Measurements from ENCODE around the gene UIMC1.
"Not testable (repeated sequence)": the region's sequence is repeated elsewhere in the genome, so short reads cannot be mapped to it uniquely, and the experiment has no call there.

Gene UIMC1

DNA sequence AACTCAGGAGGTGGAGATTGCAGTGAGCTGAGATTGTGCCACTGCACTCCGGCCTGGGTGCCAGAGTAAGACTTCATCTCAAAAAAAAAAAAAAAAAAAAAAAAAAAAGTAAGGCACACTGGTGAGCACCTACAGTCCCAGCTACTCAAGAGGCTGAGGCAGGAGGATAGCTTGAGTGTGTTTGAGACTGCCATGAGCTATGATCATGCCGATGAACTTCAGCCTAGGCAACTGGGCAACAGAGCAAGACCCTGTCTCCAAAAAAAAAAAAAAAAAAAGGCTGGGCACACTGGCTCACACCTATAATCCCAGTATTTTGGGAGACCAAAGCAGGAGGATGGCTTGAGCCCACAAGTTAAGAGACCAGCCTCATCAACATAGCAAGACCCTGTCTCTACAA lies 20.3 kb downstream of the UIMC1 start:
- no peak for DNase-seq (ENCODE audit: low read depth)
- TF ChIP-seq, protein P1, sequence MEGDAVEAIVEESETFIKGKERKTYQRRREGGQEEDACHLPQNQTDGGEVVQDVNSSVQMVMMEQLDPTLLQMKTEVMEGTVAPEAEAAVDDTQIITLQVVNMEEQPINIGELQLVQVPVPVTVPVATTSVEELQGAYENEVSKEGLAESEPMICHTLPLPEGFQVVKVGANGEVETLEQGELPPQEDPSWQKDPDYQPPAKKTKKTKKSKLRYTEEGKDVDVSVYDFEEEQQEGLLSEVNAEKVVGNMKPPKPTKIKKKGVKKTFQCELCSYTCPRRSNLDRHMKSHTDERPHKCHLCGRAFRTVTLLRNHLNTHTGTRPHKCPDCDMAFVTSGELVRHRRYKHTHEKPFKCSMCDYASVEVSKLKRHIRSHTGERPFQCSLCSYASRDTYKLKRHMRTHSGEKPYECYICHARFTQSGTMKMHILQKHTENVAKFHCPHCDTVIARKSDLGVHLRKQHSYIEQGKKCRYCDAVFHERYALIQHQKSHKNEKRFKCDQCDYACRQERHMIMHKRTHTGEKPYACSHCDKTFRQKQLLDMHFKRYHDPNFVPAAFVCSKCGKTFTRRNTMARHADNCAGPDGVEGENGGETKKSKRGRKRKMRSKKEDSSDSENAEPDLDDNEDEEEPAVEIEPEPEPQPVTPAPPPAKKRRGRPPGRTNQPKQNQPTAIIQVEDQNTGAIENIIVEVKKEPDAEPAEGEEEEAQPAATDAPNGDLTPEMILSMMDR (IDR thresholded peaks at IDR 0.05; ENCODE audit: low read depth, low read length, missing control alignments): no peak
- no peak overlapping the region for H3K4me3 ChIP-seq (ENCODE audit: low read depth, low read length)

- TF ChIP-seq, protein P1 (IDR thresholded peaks at IDR 0.05; ENCODE audit: low read depth, low read length, missing control alignments): no peak
- DNase-seq (ENCODE audit: low read depth): no peak
- no peak overlapping the region for H3K4me3 ChIP-seq (ENCODE audit: low read depth, low read length)
Observed at GRCh38 chr5:176985516-176985915, 21.1 kb downstream of the UIMC1 start.

- H3K4me3 ChIP-seq (ENCODE audit: low read depth, low read length); DNase-seq (ENCODE audit: low read depth): not testable (repeated sequence)
Observed at GRCh38 chr5:176984176-176984575, 22.4 kb downstream of the UIMC1 start.

DNA sequence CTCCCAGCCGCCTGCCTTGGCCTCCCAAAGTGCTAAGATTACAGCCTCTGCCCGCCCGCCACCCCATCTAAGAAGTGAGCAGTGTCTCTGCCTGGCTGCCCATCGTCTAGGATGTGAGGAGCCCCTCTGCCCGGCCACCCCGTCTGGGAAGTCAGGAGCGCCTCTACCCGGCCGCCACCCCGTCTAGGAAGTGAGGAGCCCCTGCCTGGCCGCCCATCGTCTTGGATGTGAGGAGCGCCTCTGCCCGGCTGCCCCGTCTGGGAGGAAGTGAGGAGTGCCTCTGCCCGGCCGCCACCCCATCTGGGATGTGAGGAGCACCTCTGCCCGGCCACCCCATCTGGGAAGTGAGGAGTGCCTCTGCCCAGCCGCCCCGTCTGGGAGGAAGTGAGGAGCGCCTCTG lies 23.0 kb downstream of the UIMC1 start:
- not testable (repeated sequence) for H3K4me3 ChIP-seq (ENCODE audit: low read depth, low read length); DNase-seq (ENCODE audit: low read depth)

GRCh38 chr5:176983112-176983511 lies 23.5 kb downstream of the UIMC1 start:
- DNase-seq (ENCODE audit: low read depth); H3K4me3 ChIP-seq (ENCODE audit: low read depth, low read length): not testable (repeated sequence)

GRCh38 chr5:176980818-176981217 lies 25.8 kb downstream of the UIMC1 start:
- H3K4me3 ChIP-seq (ENCODE audit: low read depth, low read length): no peak overlapping the region
- no peak for DNase-seq (ENCODE audit: low read depth)
- TF ChIP-seq, protein P1 (IDR thresholded peaks at IDR 0.05; ENCODE audit: low read depth, low read length, missing control alignments): no peak

DNA sequence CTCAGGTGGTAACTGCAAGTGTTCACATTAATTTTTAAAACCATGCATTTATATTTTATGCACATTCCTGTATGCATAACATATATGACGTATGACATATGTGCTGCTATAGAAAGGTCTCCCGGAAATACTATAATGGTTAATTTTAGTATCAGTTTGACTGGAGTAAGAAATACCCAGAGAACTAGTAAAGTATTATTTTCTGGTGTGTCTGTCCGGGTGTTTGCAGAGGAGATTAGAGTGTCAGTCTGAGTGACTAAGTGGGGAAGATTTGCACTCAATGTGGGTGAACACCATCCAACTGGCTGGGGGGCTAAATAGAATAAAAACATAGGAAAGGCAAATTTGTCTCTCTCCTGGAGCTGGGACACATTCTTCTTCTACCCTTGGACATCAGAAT lies 26.9 kb downstream of the UIMC1 start:
- no peak overlapping the region for H3K4me3 ChIP-seq (ENCODE audit: low read depth, low read length)
- TF ChIP-seq, protein P1 (IDR thresholded peaks at IDR 0.05; ENCODE audit: low read depth, low read length, missing control alignments): no peak
- DNase-seq (ENCODE audit: low read depth): no peak

GRCh38 chr5:176965633-176966032 lies 40.9 kb downstream of the UIMC1 start:
- TF ChIP-seq, protein P1 (IDR thresholded peaks at IDR 0.05; ENCODE audit: low read depth, low read length, missing control alignments): no peak
- no peak overlapping the region for H3K4me3 ChIP-seq (ENCODE audit: low read depth, low read length)
- no peak for DNase-seq (ENCODE audit: low read depth)

DNA sequence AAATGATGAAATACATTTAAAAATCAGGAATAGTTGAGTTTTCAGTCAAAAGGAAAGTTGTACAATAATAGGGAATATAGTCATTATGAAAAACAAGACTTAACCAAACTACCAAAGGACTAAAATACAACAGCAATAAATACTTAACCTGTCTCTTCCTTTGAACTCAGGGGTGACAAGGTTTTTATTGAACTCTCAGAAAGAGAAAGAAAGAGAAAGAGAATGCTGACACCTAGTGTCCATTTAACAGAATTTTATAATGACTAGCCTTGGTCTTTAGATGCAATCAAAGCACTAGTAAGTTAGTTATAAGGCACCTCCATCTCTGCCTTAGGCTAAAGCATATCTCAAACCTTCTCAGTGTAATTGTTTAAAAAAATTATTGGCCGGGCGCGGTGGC lies 47.5 kb downstream of the UIMC1 start:
- peak; percentile 7 for DNase-seq (ENCODE audit: low read depth)
- TF ChIP-seq, protein P1 (IDR thresholded peaks at IDR 0.05; ENCODE audit: low read depth, low read length, missing control alignments): peak; percentile 42
- no peak overlapping the region for H3K4me3 ChIP-seq (ENCODE audit: low read depth, low read length)
